AG04449 (cell line): Measurements from ENCODE around the gene PTPN3.
A peak's percentile ranks its signal among the peaks of the same experiment; 100 is the strongest.

Experiments used
- CTCF ChIA-PET: fragments of 350-600 bp; formaldehyde crosslinking; extraction: SDS; loops from one replicate; lab custom pipeline; 2021; ENCODE audit warnings: antibody characterized with exemption; lab: Yijun Ruan, JAX
- POLR2A ChIA-PET: fragments of 400-600, 350-600 bp; formaldehyde crosslinking; extraction: SDS; loops from one replicate; lab custom pipeline; 2020; ENCODE audit warnings: antibody characterized with exemption, inconsistent platforms; lab: Yijun Ruan, JAX
- DNase-seq: peaks from one replicate; pipeline ENCODE4 v3.0.0-alpha.2; 2010; ENCODE audit warnings: low read depth, low spot score
- H3K4me3 ChIP-seq: 2 replicates; pipeline ENCODE4 v1.5.1; 2011; ENCODE audit warnings: low read depth, mild to moderate bottlenecking, control low read depth, low read length
- CTCF ChIP-seq: IDR thresholded peaks from one replicate; pipeline ENCODE4 v1.5.1; 2011; ENCODE audit warnings: mild to moderate bottlenecking, moderate library complexity, low read length, control low read depth, inconsistent platforms; ENCODE audit not compliant: insufficient read depth; ENCODE audit errors: missing control alignments

Gene PTPN3

GRCh38 chr9:109454601-109455155, 43.4 kb downstream of the PTPN3 start:
- CTCF ChIA-PET, result interaction anchor here (1.0 to 1.2 kb wide), 3 partner anchors 14 to 205 kb away, joined by 3 to 5 read pairs (median 4); no protein-coding TSS in a partner anchor
- TF ChIP-seq CTCF, result no peak
- POLR2A ChIA-PET, result no interaction called here
- H3K4me3 ChIP-seq, result no peak overlapping the region
- no peak for DNase-seq

- ChIA-PET POLR2A (interaction anchor here (1.3 kb wide), 1 partner anchor 16 kb away, joined by 3 read pairs; no protein-coding TSS in a partner anchor), CTCF (interaction anchor here (1.0 to 2.8 kb wide), 3 partner anchors 13 to 204 kb away, joined by 3 to 15 read pairs (median 5); no protein-coding TSS in a partner anchor)
- H3K4me3 ChIP-seq, result no peak overlapping the region
- no peak for TF ChIP-seq CTCF
- no peak for DNase-seq
Measured at GRCh38 chr9:109454041-109454440, 44.1 kb downstream of the PTPN3 start.

- ChIA-PET POLR2A (interaction anchor here (1.3 kb wide), 1 partner anchor 17 kb away, joined by 3 read pairs; no protein-coding TSS in a partner anchor), CTCF (interaction anchor here (1.0 to 2.8 kb wide), 4 partner anchors 13 to 17 kb away, joined by 3 to 15 read pairs (median 4); no protein-coding TSS in a partner anchor)
- H3K4me3 ChIP-seq, result no peak overlapping the region
- no peak for TF ChIP-seq CTCF
- peak; percentile 12 for DNase-seq
Measured at GRCh38 chr9:109453210-109453842, 44.8 kb downstream of the PTPN3 start.

- ChIA-PET CTCF (interaction anchor here (1.0 to 2.8 kb wide), 3 partner anchors 12 to 17 kb away, joined by 3 to 15 read pairs (median 3); no protein-coding TSS in a partner anchor), POLR2A (interaction anchor here (1.3 kb wide), 1 partner anchor 17 kb away, joined by 3 read pairs; no protein-coding TSS in a partner anchor)
- DNase-seq, result peak; percentile 10
- H3K4me3 ChIP-seq, result no peak overlapping the region
- TF ChIP-seq CTCF, result no peak
Measured at GRCh38 chr9:109452761-109453160, 45.3 kb downstream of the PTPN3 start.

GRCh38 chr9:109451311-109452025, 46.6 kb downstream of the PTPN3 start:
- POLR2A ChIA-PET, result no interaction called here
- H3K4me3 ChIP-seq, result no peak overlapping the region
- no peak for TF ChIP-seq CTCF
- CTCF ChIA-PET, result interaction anchor here (0.9 to 3.9 kb wide), 4 partner anchors 9 to 17 kb away, joined by 4 to 35 read pairs (median 10); no protein-coding TSS in a partner anchor
- DNase-seq, result no peak

GRCh38 chr9:109450346-109450745, 47.8 kb downstream of the PTPN3 start:
- ChIA-PET CTCF (interaction anchor here (1.1 to 3.9 kb wide), 2 partner anchors 8 to 10 kb away, joined by 4 to 35 read pairs; no protein-coding TSS in a partner anchor), POLR2A (no interaction called here)
- no peak overlapping the region for H3K4me3 ChIP-seq
- no peak for DNase-seq
- no peak for TF ChIP-seq CTCF
